ENCODE results near the gene ZNF92.
"Not testable (repeated sequence)": the region's sequence is repeated elsewhere in the genome, so short reads cannot be mapped to it uniquely, and the experiment has no call there.

ZNF92 gene

GRCh38 chr7:65429642-65430343, 56.1 kb downstream of the ZNF92 start:
- no peak for DNase-seq (ENCODE audit: low read depth)

GRCh38 chr7:65430344-65431186, 56.9 kb downstream of the ZNF92 start:
- no peak for DNase-seq (ENCODE audit: low read depth)

DNA sequence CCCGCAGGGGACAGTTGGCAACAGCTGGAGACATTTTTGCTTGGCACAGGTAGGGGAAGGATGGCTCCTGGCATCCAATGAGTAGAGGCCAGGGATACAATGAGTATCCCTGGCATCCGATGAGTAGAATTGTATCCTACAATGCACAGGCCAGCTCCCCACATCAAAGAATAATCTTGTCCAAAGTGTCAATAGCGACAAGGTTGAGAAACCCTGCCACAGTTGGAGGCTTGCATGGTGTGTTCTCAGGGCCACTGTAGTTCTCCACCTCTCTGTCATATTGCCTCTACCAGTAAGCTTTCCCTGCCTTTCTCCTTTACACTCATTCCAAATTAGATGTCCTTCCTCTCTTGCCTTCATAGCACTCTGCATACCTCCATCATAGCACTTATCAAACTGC, 60.7 kb downstream of the ZNF92 start:
- DNase-seq (ENCODE audit: low read depth): no peak

- DNase-seq (ENCODE audit: low read depth): no peak
Measured at GRCh38 chr7:65436163-65436562, 62.5 kb downstream of the ZNF92 start.

- DNase-seq (ENCODE audit: low read depth): no peak
Measured at GRCh38 chr7:65438598-65438997, 64.9 kb downstream of the ZNF92 start.

- no peak for DNase-seq (ENCODE audit: low read depth)
Measured at GRCh38 chr7:65441010-65441409, 67.4 kb downstream of the ZNF92 start.

GRCh38 chr7:65444205-65444842, 70.7 kb downstream of the ZNF92 start:
- DNase-seq (ENCODE audit: low read depth): no peak

GRCh38 chr7:65444899-65445823, 71.5 kb downstream of the ZNF92 start:
- DNase-seq (ENCODE audit: low read depth): no peak

DNA sequence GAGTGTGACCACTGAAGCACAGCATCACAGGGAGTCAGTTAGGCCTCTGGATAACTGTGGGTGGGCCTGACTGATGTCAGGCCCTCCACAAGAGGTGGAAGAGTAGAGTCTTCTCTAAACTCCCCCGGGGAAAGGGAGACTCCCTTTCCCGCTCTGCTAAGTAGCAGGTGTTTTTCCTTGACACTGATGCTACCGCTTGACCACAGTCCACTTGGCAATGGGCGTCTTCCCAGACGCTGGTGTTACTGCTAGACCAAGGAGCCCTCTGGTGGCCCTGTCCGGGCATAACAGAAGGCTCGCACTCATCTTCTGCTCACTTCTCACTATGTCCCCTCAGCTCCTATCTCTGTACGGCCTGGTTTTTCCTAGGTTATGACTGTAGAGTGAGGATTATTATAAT, 73.4 kb downstream of the ZNF92 start:
- not testable (repeated sequence) for DNase-seq (ENCODE audit: low read depth)

- DNase-seq (ENCODE audit: low read depth): no peak
Measured at GRCh38 chr7:65448816-65449504, 75.3 kb downstream of the ZNF92 start.

DNA sequence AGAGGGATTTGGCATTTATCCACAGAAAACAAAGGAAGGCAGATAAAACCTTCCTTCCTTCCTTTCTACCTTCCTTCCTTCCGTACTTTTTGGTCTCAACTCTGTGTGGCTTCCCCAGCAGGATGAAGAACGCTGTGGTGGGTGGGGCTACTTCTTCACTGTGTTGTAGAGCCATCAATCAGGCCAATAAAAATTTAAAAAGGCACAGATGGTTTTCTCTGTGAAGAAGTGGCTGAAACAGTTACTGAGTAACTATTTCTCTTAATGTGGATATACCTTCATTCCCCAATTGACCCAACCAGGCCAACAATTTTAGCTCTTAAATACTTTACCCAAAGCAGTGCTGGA, 75.8 kb downstream of the ZNF92 start:
- DNase-seq (ENCODE audit: low read depth): no peak
